IMR-90 (cell line): ENCODE data around the gene MELTF. TPM values are rescaled to one million over a fixed set of nuclear protein-coding genes. Genes with fewer than 3 reads are reported as not detected.
A peak's percentile ranks its signal among the peaks of the same experiment; 100 is the strongest.

Experiments
- ATAC-seq: fragments of 200-7000 bp; cut with Tn5 transposase; 2 replicates; pipeline ENCODE4 v1.9.1; 2020; ENCODE audit warnings: low read depth, mild to moderate bottlenecking, moderate library complexity
- BruUV-seq: library from RNA; stranded (reverse); fragments of 400-500 nt; replicated peaks from 2 replicates; lab custom pipeline; 2021; lab: Mats Ljungman, UMichigan
- CTCF ChIA-PET: fragments of 300-600 bp; formaldehyde crosslinking; extraction: SDS; loops from one replicate; lab custom pipeline; 2021; ENCODE audit warnings: antibody characterized with exemption; lab: Yijun Ruan, JAX
- POLR2A ChIA-PET: fragments of 300-600 bp; sonication (Branson Sonifier 250); formaldehyde crosslinking; loops from one replicate; lab custom pipeline; 2022; ENCODE audit warnings: antibody characterized with exemption; ENCODE audit not compliant: unreplicated experiment; lab: Charles Lee
- DNase-seq: peaks from one replicate; pipeline ENCODE4 v3.0.0; 2013
- H2AFZ ChIP-seq: replicated peaks from 2 replicates; pipeline ENCODE3; 2013; ENCODE audit warnings: low read length, mild to moderate bottlenecking; ENCODE audit not compliant: poor library complexity
- H2AK5ac ChIP-seq: 2 replicates; pipeline ENCODE4 v1.6.1; 2013; ENCODE audit warnings: low read depth, low read length, inconsistent platforms
- H2AK9ac ChIP-seq: replicated peaks from 2 replicates; pipeline ENCODE3; 2013; ENCODE audit warnings: mild to moderate bottlenecking, low read depth, low read length, moderate library complexity; ENCODE audit not compliant: poor library complexity
- H2BK120ac ChIP-seq: 2 replicates; pipeline ENCODE4 v1.6.1; 2013; ENCODE audit warnings: low read depth, low read length, inconsistent platforms
- H2BK15ac ChIP-seq: 3 replicates; pipeline ENCODE4 v1.6.1; 2013; ENCODE audit warnings: low read depth, low read length, inconsistent platforms
- H2BK20ac ChIP-seq: 2 replicates; pipeline ENCODE4 v1.6.1; 2013; ENCODE audit warnings: low read depth, mild to moderate bottlenecking, inconsistent platforms, low read length, moderate library complexity
- H2BK5ac ChIP-seq: 2 replicates; pipeline ENCODE4 v1.6.1; 2013; ENCODE audit warnings: mild to moderate bottlenecking, low read depth, low read length, inconsistent platforms; ENCODE audit not compliant: poor library complexity, severe bottlenecking
- H3K14ac ChIP-seq: replicated peaks from 2 replicates; pipeline ENCODE4 v1.6.1; 2013; ENCODE audit warnings: low read depth, low read length, inconsistent platforms
- H3K18ac ChIP-seq: 2 replicates; pipeline ENCODE4 v1.6.1; 2013; ENCODE audit warnings: low read depth, low read length, control low read depth
- H3K23ac ChIP-seq: 2 replicates; pipeline ENCODE4 v1.6.1; 2013; ENCODE audit warnings: low read depth, low read length, inconsistent platforms
- H3K27ac ChIP-seq: 2 replicates; pipeline ENCODE4 v1.5.1; 2013; ENCODE audit warnings: mild to moderate bottlenecking, control low read depth, low read length; ENCODE audit not compliant: insufficient read depth
- H3K27me3 ChIP-seq: 2 replicates; pipeline ENCODE4 v1.6.1; 2013; ENCODE audit warnings: low read length; ENCODE audit not compliant: control insufficient read depth, insufficient read depth
- H3K36me3 ChIP-seq: 2 replicates; pipeline ENCODE4 v1.6.1; 2013; ENCODE audit warnings: low read length, mixed read lengths; ENCODE audit not compliant: control insufficient read depth, insufficient read depth
- H3K4ac ChIP-seq: 2 replicates; pipeline ENCODE4 v1.6.1; 2013; ENCODE audit warnings: low read depth, low read length, inconsistent platforms
- H3K4me1 ChIP-seq: 2 replicates; pipeline ENCODE4 v1.6.1; 2013; ENCODE audit warnings: low read length, mixed read lengths; ENCODE audit not compliant: control insufficient read depth, insufficient read depth
- H3K4me2 ChIP-seq: 2 replicates; pipeline ENCODE4 v1.6.1; 2013; ENCODE audit warnings: low read depth, mild to moderate bottlenecking, control low read depth, low read length, moderate library complexity
- H3K4me3 ChIP-seq: 2 replicates; pipeline ENCODE4 v1.5.1; 2013; ENCODE audit warnings: low read depth, mild to moderate bottlenecking, control low read depth, low read length, moderate library complexity; ENCODE audit not compliant: insufficient read depth
- H3K56ac ChIP-seq: 2 replicates; pipeline ENCODE4 v1.6.1; 2013; ENCODE audit warnings: low read length, inconsistent platforms; ENCODE audit not compliant: insufficient read depth; ENCODE audit errors: extremely low read depth
- H3K79me1 ChIP-seq, 2 experiments: 2 replicates each; pipeline ENCODE4 v1.6.1; 2013; ENCODE audit warnings: low read length in 2 of 2, inconsistent platforms in 1 of 2, low read depth in 1 of 2
- H3K9ac ChIP-seq: 2 replicates; pipeline ENCODE4 v1.6.1; 2013; ENCODE audit warnings: low read depth, low read length, control low read depth
- H3K9me1 ChIP-seq: 2 replicates; pipeline ENCODE4 v1.6.1; 2013; ENCODE audit warnings: low read length, inconsistent platforms; ENCODE audit not compliant: insufficient read depth
- H3K9me3 ChIP-seq: 2 replicates; pipeline ENCODE4 v1.6.1; 2013; ENCODE audit warnings: low read length; ENCODE audit not compliant: control insufficient read depth, insufficient read depth
- H4K20me1 ChIP-seq: 2 replicates; pipeline ENCODE4 v1.6.1; 2013; ENCODE audit warnings: low read length, inconsistent platforms; ENCODE audit not compliant: insufficient read depth
- H4K5ac ChIP-seq: 2 replicates; pipeline ENCODE4 v1.6.1; 2013; ENCODE audit warnings: mild to moderate bottlenecking, low read depth, low read length, control low read depth
- H4K8ac ChIP-seq, 2 experiments: 2 replicates each; pipeline ENCODE4 v1.6.1; 2013; ENCODE audit warnings: low read depth in 2 of 2, low read length in 2 of 2, control low read depth in 1 of 2, inconsistent platforms in 1 of 2
- H4K91ac ChIP-seq: 2 replicates; pipeline ENCODE4 v1.6.1; 2013; ENCODE audit warnings: low read depth, low read length, inconsistent platforms; ENCODE audit not compliant: insufficient read depth
- CEBPB ChIP-seq: IDR thresholded peaks from 2 replicates; pipeline ENCODE4 v1.6.1; 2012; ENCODE audit warnings: low read depth, low read length, improper control_type of control experiment
- CTCF ChIP-seq: conservative IDR thresholded peaks from 2 replicates; pipeline ENCODE4 v1.5.1; 2012; ENCODE audit warnings: mild to moderate bottlenecking, low read depth, low read length, improper control_type of control experiment
- NFE2L2 ChIP-seq: fragments of 150-350 bp; IDR thresholded peaks from 2 replicates; pipeline ENCODE4 v1.6.1; 2016; ENCODE audit warnings: low read depth, mild to moderate bottlenecking, low read length
- WGBS, 2 experiments: methylation state at CpG; one replicate each; pipeline versions ENCODE4 v1.1.5 to v1.1.7; 2013; ENCODE audit warnings: missing lambda C conversion rate in 2 of 2; ENCODE audit not compliant: insufficient read length in 1 of 2; ENCODE audit errors: extremely low coverage in 2 of 2; 5-methylcytosine and 5-hydroxymethylcytosine counted together
- dilution Hi-C: fragments of 300-500 bp; cut with HindIII; formaldehyde crosslinking; loops from one replicate; pipeline ENCODE4 v1.14.3; 2018; ENCODE audit warnings: low sequenced_read_pairs; ENCODE audit not compliant: unreplicated experiment
- in situ Hi-C: fragments of 300-500 bp; cut with MboI; formaldehyde crosslinking; loops from 3 replicates; pipeline ENCODE4 v1.14.3; 2019; ENCODE audit warnings: low sequenced_read_pairs, inconsistent platforms, mixed read lengths
- intact Hi-C: fragments of 100-400 bp; cut with micrococcal nuclease; formaldehyde crosslinking; loops from 2 replicates; pipeline ENCODE4 v1.10.0; 2022
- polyA plus RNA-seq, 3 experiments: library from polyadenylated mRNA; depleted of rRNA; stranded (reverse); fragments of >200 nt; gene quantifications; 2 replicates each; pipeline ENCODE4 v1.2.3, GENCODE V29; 2012; ENCODE audit warnings: low replicate concordance in 1 of 3
- total RNA-seq: library from RNA; depleted of rRNA; stranded (reverse); fragments of >200 nt; gene quantifications from 2 replicates; pipeline ENCODE4 v1.2.3, GENCODE V29; 2012

MELTF gene
- total and polyA plus RNA-seq, 2 of the 4 experiments (the other 2 are of a cell fraction) = 0.18 to 0.50 TPM

GRCh38 chr3:196985954-196986885, 43.4 kb downstream of the MELTF start:
- Histone ChIP-seq H2BK5ac (no peak overlapping the region), H4K5ac (no peak overlapping the region), H3K4me1 (no peaks in the 10 kb centered on the region), H3K79me1 (no peaks in the 10 kb centered on the region), H3K4me2 (no peak overlapping the region), H3K14ac (no peak overlapping the region), H4K20me1 (no peaks in the 10 kb centered on the region), H4K8ac (no peak overlapping the region), H3K23ac (no peak overlapping the region), H3K4me3 (no peak overlapping the region), H3K9me3 (peaks cover 5% of the 10 kb centered on the region), H3K27ac (no peak overlapping the region), H2AFZ (no peak overlapping the region), H3K36me3 (no peaks in the 10 kb centered on the region), H2BK15ac (no peak overlapping the region), H2AK9ac (no peak overlapping the region), H4K91ac (no peak overlapping the region), H3K56ac (no peak overlapping the region), H3K4ac (no peak overlapping the region), H2BK20ac (no peak overlapping the region), H2AK5ac (no peak overlapping the region), H3K27me3 (peaks cover 38% of the 10 kb centered on the region), H3K18ac (no peak overlapping the region), H3K9ac (no peak overlapping the region), H2BK120ac (no peak overlapping the region), H3K9me1 (no peaks in the 10 kb centered on the region)
- 50% methylated on average over 1 of the region's 9 CpGs; no CpG with 5 or more reads in 1 of the 2 experiments for WGBS, 2 experiments
- dilution Hi-C loops (no loop called here), intact Hi-C loops (no loop called here), in situ Hi-C loops (no loop called here)
- CTCF ChIA-PET = no interaction called here
- ATAC-seq (no peak), DNase-seq (no peak)
- no TSS peak for BruUV-seq
- TF ChIP-seq NFE2L2 (no peak), CEBPB (peak; percentile 62), CTCF (peak; percentile 21)
- POLR2A ChIA-PET = no interaction called here
